ENCODE measurements around the gene LRRIQ1. TPM values are rescaled to one million over a fixed set of nuclear protein-coding genes. Genes with fewer than 3 reads are reported as not detected.
A peak's percentile ranks its signal among the peaks of the same experiment; 100 is the strongest.
"Not testable (repeated sequence)": the region's sequence is repeated elsewhere in the genome, so short reads cannot be mapped to it uniquely, and the experiment has no call there.

Gene LRRIQ1, protein sequence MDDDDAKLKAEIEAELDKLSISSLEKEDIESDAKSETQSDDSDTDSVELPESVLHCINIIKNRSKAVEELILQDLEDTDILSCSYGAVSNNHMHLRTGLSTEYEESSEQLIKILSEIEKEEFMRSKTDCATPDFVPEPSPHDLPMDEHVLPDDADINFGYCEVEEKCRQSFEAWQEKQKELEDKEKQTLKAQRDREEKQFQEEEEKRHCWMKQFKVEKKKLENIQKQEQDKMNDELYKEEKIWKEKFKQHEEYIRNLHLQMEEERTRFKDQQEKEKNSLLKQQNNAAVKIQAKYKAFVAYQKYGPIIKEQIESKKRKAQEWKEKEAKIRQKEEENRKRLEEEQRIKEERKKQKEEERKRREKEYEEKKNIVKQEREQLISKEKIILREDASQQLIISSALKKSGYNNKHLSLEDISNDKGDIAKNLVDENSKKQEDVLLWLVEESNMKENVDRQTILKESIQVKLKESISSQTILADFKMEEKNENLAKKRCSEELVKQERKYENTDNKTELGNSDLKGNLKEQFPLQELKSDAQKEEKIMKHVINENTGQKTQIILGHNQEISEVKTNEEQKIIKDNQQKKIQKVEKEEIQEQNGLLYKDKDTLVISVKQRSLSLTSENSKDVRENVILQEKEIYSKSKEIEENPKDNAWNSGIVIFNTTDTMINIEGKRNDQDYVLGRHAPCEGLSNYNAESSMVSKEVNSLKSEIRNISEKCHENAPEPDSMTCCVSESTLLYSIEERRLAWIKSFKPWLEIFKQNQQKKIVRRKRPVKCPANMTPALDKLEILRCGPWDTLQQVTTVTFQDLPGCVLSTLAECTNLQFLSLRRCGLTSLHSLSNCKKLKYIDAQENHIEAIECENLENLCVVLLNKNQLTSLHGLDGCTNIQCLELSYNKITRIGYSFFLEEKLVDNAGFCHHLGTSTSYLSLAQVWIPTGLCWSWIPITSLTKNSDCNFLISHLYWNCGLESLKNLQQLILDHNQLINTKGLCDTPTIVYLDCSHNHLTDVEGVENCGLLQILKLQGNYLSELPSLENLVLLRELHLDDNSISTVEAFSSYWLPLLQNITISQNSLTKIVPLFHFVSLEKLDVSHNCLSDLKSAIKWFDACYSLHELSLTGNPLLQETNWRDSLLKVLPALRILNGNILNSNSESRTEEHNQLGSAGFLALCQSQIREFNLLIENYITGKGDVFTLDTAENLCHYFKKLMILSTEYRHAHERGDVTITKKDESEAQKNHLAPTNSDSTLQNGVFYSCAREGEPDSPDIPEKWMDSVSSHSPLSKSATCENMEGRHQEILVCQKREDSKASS (N-terminal part only)
- 0.37 and 0.68 TPM in 2 replicates for total RNA-seq

DNA sequence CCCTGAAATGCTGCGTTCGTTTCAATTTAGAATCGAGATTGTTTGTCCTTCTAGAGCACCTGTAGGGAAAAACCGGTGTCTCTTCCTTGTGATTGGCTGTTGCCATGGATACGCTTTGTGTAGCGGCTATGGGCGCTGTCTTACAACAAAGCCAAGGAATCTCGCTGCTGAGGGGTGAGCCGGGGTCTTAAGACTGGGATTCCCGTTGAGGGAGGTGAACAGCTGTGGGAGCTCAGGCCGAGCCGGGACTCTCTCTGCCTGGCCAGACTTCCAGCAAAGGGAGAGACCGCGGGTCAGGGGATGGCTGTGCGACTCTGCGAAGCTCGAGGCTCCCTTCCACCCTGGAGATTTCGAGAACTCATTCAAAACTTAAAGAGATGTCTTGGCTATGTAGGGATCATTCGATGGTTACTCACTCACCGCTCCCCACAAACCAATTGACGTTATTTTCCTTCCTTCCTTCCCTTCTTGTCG lies at the start of gene LRRIQ1, which contains the start of gene TSPAN19:
LRRIQ1 (plus strand) TSS at position 118 of the 474 bp plus-strand sequence. CDS start 1,826 bp downstream, outside the sequence.
TSPAN19 (minus strand) TSS at position 44 of the 474 bp plus-strand sequence. CDS start 6,331 bp downstream, outside the sequence.
- peak; percentile 88 for DNase-seq

DNA sequence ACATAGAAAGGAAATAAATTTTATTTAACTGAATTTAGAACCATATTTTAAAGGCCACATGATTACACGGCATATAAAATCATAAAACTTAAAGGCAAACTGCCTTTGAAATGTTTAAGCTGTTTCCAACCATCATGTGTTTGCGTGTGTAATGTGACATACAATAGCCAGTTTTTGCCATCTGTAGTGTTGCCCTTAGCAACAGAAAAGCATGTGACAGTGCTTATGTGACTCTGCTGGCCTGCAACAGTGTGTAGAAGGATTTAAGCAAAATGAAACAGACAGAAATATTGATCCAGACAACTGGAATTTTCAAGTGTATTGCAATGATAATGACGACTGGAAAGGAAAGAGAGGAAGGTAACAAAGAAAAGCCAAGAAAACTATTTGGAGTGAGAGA lies 49.6 kb upstream of the LRRIQ1 start:
- no peak for DNase-seq

DNA sequence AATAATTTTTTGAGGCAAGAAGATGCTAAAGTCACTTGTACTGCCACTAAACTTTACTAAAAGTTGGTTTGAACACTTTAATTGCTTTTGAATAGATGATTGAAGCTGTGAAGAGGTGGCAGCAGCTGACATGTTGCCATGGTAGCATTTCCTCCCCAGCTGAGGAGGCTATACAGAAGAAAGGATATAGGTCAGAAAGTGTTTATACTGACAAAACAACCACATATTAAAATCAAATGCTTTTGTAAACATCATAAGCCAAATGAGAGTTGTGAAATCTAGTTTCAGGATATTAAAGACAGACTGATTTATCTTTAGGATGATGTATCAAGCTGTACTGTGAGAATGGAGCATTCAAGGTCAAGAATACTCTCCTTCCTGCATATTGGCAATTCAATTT lies 41.7 kb upstream of the LRRIQ1 start:
- peak; percentile 37 for DNase-seq

DNA sequence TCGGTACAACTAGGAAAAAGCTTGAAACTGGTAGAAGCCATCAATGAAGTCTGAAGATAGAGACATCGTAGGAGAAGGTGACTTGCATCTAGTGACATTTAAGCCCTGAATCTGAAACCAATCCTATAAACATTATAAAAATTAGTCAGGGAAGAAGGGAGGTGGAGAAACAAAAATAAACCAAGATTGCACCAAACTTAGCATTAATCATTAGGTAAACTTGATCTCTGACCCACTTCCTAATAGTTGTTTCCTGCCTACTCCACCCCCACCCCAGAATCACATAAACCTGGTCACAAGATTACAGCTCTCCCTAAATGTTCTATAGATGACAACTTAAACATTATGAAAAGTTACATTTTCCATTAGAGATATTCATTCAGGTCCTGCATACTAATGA lies 40.5 kb upstream of the LRRIQ1 start:
- DNase-seq = no peak

DNA sequence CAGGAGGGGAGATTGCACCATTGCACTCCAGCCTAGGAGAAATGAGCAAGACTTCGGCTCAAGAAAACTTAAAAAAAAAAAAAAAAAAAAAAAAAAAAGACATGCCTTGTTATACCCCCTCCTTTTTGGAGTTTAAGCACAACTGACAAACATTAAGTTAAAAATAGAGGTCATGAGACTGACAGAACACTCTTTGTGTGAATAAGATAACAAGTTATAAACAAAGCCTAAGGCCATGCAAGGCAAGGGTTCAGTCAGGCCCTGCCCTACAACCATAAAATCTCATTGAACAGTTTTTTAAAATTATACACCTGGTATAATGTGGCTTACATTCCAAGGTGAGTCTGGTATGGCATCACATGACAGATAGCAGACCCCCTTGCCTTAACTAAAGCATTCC lies 39.4 kb upstream of the LRRIQ1 start:
- no peak for DNase-seq

DNA sequence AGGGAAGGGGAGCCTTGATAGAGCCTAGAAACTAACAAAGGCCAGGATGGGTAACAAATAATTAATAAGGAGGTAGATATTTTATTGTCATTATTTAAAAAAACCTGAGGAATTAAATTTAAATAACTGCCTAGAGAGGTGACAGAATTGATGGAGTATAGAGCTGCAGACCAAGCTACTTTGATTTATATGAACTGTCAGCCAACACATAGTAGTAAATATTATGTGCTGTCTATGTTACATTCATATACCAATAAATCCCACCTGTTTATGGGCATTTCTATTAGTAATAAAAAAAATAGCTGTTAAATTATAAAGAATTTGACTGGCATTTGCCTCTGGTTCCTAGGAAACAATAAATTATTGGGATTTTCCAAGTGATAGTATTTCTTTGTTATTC lies 37.8 kb upstream of the LRRIQ1 start:
- DNase-seq = no peak

DNA sequence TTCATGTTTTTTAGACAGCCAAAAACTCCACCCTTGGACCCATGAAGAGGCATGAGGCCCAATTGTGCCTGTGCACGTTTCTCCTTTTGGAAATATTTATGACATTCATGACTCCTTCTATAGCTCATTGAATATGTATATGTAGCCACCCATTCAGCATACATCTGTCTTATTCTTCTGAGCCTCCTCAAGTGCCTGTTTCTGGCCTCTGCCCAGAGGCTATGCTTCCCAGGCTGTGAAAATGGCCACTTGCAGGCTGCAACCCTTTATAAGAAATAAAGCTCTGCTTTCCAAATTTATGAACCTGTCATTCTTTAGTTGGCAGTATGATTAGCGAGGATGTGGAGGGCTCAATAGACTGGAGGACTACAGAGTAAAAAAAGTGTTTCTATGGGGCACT lies 35.4 kb upstream of the LRRIQ1 start:
- DNase-seq = no peak

DNA sequence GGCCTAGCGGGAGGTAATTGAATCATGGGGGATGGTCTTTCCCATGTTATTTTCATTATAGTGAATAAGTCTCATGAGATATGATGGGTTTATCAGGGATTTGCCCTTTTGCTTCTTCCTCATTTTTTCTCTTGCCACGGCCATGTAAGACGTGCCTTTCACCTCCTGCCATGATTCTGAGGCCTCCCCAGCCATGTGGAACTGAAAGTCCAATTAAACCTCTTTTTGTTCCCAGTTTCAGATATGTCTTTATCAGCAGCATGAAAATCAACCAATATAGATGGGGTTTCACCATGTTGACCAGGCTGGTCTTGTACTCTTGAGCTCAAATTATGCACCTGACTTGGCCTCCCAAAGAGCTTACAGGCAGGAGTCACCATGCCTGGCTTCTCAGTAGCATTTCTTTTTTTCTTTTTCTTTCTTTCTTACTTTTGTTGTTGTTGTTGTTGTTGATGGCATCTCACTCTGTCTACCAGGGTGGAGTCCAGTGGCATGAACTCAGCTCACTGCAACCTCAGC lies 33.3 kb upstream of the LRRIQ1 start:
- DNase-seq = no peak

DNA sequence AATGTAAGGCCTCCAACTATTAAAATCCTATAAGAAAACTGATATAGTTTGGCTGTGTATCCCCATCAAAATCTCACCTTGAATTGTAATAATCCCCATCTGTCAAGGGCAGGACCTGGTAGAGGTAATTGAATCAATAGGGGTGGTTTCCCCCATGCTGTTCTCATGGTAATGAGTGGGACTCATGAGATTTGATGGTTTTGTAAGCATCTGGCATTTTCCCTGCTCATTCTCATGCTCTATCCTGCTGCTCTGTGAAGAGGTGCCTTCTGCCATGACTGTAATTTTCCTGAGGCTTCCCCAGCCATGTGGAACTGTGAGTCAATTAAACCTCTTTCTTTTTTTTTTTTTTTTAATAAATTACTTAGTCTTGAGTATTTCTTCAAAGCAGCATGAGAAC lies 31.9 kb upstream of the LRRIQ1 start:
- no peak for DNase-seq

DNA sequence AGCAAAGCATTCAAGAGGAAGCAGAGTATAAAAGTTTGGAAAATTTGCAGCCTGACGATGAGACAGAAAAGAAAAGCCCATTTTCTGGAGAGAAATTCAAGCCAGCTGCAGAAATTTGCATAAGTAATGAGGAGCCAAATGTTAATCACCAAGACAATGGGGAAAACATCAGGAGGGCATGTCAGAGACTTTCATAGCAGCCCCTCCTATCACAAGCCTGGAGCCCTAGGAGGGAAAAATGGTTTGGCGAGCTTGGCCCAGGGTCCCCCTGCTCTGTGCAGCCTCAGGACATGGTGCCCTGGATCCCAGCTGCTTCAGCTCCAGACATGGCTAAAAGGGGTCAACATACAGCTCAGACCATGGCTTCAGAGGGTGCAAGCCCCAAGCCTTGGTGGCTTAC lies 31.1 kb upstream of the LRRIQ1 start:
- DNase-seq = not testable (repeated sequence)

DNA sequence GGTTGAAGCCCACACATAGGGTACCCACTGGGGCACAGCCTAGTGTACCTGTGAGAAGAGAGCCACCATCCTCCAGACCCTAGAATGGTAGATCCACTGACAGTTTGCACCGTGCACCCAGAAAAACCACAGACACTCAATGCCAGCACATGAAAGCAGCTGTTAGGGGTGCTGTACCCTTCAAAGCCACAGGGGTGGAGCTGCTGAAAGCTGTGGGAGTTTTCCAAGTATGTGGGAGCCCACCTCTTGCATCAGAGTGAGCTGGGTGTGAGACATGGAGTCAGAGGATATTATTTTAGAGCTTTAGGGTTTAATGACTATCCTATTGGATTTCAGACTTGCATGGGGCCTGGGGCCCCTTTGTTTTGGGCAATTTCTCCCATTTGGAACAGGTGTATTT lies 30.5 kb upstream of the LRRIQ1 start:
- no peak for DNase-seq

DNA sequence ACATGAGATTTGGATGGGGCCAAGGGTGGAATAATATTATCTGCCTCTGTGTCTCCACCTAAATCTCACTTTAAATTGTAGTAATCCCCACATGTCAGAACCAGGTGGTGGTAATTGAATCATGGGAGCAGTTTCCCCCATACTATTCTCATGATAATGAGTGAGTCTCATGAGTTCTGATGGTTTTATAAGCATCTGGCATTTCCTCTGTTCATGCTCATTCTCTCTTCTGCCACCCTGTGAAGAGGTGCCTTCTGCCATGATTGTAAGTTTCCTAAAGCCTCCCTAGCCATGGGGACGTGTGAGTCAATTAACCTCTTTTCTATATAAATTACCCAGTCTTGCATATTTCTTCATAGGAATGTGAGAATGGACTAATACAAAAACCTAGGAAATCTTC lies 29.9 kb upstream of the LRRIQ1 start:
- DNase-seq = no peak

DNA sequence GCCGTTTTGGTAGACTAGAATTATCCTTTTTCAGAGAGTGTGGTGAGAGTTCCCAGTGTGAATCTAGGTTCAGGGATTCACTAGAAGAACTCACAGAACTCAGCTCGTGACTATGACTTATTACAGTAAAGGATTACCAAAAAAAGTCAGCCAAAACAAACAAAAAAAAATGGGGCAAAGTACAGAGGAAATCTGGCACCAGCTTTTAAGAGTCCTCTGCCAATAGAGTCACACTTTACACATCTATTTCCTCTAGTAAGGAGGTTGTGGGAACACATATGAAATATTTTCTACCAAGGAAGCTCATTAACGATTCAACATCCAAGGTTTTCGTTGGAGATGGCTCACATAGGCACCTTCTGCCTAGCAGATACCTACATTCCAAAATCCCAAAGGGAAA lies 28.3 kb upstream of the LRRIQ1 start:
- peak; percentile 59 for DNase-seq

DNA sequence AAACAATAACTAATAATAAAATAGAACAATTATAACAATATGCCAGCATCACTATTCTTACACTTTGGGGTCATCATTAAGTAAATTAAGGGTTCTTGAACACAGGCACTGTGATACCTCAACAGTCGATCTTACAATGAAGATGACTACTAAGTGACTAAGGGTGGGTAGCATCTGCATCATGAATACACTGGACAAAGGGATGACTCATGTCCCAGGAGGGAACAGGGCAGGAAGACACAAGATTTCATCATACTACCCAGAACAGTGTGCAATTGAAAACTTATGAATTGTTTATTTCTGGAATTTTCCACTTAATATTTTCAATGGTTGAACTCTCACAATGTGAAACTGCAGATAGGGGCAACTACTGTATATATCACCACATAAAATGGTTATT lies 19.7 kb upstream of the LRRIQ1 start:
- peak; percentile 80 for DNase-seq

DNA sequence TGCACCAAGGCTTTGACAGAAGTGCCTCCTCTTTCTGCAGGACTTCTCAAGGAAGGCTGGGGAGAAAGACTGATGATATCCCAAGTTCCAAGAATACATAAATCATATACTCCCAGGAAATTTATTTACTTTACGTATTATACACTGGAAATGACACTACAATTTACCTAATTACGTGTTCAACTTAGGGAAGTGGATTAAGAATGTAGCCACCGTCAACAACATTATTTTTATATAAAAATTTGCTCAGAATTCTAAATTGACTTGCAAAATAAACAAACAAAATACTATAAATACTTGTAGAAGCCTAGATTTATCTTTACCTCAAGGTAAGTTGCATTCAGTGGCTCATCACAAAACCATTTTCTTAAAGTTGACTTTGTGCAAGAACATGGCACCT lies 19.0 kb upstream of the LRRIQ1 start:
- DNase-seq = no peak

DNA sequence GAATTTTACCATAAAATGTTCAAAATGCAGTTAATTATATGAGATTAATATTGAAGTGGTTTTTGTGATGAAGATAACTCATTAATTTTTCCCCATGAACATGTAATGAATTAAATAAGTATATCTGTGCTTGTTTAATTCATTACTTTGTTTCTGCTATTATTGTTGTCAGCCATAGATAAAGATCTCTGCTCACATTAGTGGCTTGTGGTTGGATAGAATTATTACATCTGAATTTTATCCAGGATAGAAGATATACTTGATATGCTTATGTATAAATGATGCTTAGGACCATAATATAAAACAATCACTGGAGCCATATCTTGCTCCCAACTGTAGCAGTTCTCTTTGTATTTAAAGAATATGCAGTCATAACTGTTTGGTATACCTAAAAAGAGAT lies 18.5 kb upstream of the LRRIQ1 start:
- no peak for DNase-seq

DNA sequence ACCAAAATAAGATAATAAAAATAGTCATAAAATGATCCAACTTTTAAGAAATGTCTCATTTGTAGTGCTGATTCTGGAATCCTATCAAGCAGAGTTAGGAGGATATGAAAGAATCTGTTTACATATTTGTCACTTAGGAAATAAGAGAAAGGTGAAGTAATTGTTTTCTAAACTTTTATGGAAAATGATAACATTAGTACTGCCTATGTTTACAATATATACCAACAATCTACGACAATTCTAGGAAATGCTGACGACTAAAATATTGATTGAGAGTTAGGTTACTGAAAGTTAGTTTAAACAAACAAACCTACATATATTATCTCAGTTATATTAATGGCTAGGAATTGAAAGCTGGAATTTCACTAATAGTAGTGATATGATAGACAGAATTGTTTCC lies 18.1 kb upstream of the LRRIQ1 start:
- no peak for DNase-seq

DNA sequence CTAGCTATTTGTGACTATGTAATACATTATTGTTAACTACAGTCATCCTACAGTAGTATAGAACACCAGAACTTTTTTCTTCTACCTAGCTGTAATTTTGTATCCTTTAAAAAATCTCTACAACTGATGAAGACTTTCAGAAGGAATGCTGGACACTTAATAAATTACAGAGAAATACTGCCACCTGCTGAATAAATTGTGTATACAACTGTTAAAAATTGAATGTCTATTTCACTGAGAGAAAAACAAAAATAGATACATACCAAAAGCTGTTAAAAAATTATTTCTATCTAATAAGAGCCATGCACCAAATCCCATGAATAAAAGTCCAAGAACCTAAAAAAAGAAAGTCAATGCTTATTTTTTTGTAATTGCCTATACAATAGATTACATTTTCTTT lies 6.7 kb upstream of the LRRIQ1 start:
- peak; percentile 39 for DNase-seq

DNA sequence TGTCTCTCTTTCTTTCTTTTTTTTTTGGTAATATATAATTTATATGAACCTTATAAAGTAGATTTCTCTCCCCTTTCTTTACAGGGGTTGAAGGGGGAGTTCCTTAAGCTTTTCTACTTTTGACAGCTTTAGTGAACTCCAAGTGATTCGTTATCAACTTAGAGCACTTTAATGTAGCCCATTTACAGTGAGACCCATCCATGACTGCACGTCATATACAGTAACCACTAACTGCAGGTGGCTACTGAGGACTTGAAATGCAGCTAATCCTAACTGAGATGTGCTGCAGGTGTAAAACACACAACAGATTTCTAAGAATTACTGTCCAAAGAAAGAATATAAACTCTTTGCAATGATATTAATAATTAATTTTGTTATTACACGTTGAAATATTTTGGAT lies 582 bp downstream of the LRRIQ1 start:
- DNase-seq = no peak

DNA sequence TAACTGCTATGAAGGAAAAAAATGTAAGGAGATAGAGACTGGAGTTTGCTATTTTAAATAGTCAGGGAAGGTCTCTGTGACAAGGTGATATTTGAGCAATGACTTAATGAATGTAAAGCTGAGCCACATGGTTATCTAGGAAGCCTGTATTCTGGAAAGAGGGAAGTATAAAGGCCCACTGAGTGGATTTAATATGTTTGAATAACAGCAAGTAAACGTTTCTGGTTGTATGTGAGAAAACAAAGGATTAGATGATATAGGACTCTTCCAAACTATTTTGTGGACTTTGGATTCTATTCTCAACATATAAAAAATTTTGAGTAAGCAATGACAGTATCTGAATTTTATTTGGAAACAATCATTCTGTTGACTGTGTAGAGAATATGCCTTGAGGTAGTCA lies 5.2 kb downstream of the LRRIQ1 start:
- no peak for DNase-seq

DNA sequence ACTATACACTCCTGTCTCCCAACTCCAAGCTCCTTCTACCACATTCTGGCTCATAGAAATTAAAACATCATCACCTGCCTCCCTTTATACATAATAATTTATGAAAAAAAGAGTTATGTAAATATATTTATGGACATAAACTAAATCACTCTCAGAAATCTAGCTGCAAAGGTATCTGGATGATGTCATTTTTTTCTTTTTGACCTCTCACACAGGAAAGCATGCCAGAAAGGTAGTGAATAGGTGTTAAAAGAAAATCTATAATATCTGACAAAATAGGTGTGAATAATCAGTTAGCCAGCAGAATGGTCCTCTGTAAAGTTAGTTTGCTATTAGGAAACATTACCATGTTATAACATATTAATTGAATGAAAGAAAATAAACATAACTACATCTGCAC lies 7.7 kb downstream of the LRRIQ1 start:
- no peak for DNase-seq

DNA sequence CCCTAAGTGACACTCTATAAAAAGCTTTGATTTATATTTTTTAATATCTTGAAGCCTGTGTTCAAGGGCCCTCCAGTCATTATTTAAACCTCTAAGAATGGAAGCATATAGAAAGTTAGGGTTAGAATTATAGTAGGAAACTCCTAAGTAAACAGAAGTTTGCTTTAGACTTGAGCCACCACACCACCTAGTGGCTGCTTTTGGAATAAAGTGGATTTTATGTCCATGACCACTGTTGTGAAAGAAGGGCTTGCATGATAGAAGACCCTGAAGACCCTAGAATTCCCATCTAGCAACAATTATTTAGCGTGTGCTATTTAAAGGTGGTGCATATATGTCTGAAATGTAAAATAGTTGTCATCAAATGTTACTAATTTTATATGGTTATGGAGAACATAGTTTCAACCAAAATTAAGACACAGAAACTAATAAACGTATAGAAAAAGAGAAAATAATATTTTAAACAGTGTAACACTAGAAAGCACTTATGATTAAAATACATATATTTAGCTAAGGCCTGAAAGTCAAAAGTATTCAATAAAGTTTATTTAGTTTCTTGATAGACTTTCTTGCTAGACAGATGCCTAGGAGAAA lies 21.3 kb downstream of the LRRIQ1 start:
- peak; percentile 72 for DNase-seq

All from dermis blood vessel endothelial cell (primary cell).